Ovary (tissue), 1 donor: ENCODE measurements around the gene STT3B.

Source experiments
- EP300 ChIP-seq: sonication (generic); formaldehyde crosslinking; IDR thresholded peaks from one replicate; pipeline ENCODE4 v1.6.1; 2017; ENCODE audit warnings: antibody characterized with exemption
- POLR2A ChIP-seq: fragments of 450-650 bp; IDR thresholded peaks from one replicate; pipeline ENCODE4 v1.6.1; 2017; ENCODE audit warnings: antibody characterized with exemption, mild to moderate bottlenecking, moderate library complexity

GRCh38 chr3:31639828-31640227 is 107.1 kb downstream of the STT3B start:
- no peak for TF ChIP-seq POLR2A
- TF ChIP-seq EP300, result no peak
